M059J (cell line): ENCODE results near the gene LUZP1. TPM values are rescaled to one million over a fixed set of nuclear protein-coding genes. Genes with fewer than 3 reads are reported as not detected.
"Not testable (repeated sequence)": the region's sequence is repeated elsewhere in the genome, so short reads cannot be mapped to it uniquely, and the experiment has no call there.

ENCODE experiments used
- DNase-seq: peaks from one replicate; pipeline ENCODE4 v3.0.0-alpha.2; 2012; ENCODE audit warnings: low read depth
- total RNA-seq: library from RNA; depleted of rRNA; stranded (reverse); fragments of >200 nt; shearing (Covaris generic); gene quantifications from 2 replicates; pipeline ENCODE4 v1.2.3, GENCODE V29; 2014; rRNA removed

The LUZP1 gene
- total RNA-seq, result 24.2 and 33.9 TPM in 2 replicates

DNA sequence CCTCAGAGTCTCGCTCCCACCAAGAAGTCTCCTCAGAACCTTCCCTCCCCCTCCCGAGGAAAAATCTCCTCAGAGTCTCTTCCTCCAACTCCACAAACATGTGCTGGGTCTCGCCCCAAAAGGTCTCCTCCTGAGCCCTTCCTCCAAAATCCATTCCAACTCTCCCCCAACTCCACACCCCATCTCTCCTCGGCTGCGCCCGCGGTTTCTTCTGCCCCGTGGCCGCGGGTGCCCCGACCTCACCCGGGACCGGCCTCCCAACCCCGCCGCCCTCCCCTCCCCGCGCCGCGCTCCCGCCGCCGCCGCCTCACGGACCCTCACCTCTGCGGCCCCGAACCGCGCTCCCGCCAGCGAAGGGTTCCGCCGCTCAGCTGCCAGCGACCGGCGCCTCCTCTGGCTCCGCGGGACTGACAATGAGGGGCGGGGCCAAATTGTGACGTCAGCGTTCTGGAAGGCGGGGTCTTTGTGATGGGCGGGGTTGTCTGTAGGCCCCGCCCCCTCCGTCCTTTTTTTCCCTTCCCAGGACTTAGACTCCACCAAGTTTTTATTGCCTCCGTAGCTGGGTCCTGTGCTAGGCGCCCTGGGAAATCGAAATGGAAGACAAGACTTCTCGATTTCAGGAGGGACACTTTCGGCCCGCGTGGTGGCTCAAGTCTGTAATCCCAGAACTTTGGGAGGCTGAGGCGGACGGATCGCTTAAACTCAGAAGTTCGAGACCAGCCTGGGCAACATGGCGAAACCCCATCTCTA lies at the start of gene LUZP1:
LUZP1 (minus strand) TSS at position 412 of the 750 bp plus-strand sequence.
- peak; percentile 80 for DNase-seq

DNA sequence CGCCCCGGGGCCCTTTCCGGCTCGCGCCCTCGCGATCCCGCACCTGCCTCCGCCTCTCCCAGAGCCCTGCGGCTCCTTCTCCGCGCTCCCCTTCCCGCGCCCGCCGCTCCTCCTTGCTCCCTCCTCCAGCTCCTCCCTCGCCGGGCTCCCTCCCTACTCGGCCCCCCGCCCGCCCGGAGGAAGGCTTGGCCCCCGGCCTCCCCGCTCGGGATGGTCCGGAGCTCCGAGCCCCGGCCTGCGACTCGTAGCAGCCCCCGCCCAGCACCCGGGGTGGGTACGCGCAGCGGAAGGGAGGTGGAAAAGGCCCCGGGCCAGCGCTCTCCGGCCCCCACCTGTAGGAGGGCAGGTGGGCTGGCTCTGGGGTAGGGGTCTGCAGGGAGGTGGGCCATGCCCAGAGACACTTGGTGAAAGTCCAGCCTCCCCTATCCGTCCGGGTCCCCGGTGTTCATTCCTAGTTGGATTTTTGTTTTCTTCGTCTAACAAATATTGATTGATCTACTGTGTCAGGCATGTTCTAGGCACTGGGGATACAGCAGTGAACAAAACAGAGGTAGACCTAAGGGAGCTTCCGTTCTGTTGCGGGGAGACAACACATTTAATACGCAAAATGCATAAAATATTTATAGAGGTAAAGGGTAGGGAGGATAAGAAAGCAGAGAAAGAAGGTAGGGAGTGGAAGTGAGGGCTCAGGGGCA lies 48.9 kb upstream of the LUZP1 start, which contains the start of gene HTR1D:
HTR1D (minus strand) TSS at position 82 of the 695 bp plus-strand sequence. CDS start 23,283 bp downstream, outside the sequence.
- DNase-seq, result no peak

DNA sequence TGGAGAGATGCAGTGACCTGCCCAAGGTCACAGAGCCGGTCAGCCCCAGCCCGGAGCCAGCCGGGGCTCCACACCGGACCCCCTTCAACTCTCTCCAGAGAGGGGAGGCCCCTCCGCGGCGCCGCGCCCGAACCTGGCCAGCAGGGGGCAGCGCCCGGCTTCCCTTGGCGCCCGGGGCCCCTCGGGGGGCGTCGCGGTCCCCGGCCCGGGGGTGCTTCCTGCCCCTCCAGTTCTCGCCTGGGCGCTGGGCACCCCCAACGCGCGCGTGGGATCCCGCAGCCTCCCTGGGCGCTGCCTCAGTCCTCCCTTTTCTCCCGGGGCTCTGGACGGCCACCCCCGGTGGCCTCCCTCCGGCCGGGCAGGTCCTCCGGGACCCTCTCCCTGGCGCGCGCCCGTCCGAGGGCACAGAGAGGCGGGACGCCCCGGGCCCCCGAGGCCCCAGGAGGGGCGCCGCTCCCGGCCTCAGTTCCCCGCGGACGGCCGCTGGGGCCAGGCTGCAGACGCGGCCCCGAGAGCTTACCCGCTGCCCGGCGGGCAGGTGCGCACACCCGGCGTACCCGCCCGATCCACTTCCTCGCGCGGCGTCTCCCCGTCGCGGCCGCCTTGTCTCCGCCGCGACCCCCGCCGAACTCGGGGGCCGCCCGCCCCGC lies 48.2 kb upstream of the LUZP1 start:
- no peak for DNase-seq

DNA sequence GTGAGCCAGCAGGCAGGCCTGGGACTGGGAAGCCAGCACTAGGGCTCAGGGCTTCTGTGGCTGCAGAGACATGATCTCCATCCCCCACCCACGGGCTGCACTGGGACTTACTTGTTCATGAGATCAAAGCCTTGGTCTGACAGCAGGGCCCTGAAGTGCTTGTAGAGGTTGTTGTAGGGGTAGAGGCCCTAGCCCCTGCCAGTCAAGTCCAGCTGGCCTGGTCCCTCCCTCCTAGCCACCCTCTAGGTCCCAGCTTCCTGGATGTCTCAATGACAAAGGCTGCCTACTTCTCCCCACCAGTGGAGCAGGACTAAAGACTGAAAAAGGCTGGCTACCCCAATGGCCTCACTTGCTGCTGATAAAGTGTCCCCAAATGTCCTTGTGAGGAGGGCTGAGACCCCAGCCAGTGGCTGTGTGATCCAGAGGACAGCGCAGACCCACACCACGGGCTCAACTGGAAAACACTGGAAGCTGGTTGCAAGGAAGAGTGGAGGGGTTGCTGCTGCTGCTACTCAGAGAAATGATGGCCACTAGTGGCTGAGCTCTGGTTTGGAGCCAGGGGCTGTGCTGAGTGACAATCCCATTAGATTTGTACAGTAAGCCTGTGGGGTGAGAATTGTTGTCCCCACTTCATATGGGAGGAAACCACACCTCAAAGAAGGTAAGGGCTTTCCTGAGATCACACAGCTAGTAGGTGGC lies 47.2 kb upstream of the LUZP1 start:
- no peak for DNase-seq

DNA sequence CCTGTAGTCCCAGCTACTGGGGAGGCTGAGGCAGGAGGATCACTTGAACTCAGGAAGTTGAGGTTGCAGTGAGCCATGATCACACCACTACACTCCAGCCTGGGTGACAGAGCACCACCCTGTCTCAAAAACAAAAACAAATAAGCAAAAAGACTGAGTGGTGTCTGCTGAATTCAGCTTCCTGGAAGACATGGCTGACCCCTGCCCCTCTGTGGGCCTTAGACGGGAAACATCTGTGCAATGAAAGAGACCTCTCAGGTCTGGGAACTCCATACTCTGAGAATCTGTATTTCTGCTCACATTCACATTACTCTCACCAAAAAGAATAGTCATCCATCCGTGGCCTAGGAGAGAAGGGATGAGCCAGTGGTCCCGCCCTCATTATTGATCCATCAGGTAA lies 46.6 kb upstream of the LUZP1 start:
- DNase-seq, result no peak

DNA sequence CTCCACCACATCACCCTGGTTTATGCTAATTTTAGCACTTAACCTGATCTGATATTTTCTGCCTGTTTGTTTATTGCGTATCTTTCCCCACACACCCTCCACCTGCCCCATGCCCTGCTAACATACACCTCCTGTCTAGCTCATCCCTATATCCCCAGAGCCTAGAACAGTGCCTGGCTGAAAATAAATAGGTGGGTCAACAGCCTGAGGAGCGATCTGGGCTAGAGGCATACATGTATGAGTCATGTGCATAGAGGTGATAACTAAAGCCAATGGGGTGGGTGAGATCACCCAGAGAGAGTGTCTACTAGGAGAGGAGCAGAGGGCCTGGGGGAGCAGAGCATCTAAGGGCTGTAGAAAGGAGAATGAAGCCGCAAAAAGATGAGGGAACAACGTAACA lies 46.0 kb upstream of the LUZP1 start:
- DNase-seq, result peak; percentile 44

DNA sequence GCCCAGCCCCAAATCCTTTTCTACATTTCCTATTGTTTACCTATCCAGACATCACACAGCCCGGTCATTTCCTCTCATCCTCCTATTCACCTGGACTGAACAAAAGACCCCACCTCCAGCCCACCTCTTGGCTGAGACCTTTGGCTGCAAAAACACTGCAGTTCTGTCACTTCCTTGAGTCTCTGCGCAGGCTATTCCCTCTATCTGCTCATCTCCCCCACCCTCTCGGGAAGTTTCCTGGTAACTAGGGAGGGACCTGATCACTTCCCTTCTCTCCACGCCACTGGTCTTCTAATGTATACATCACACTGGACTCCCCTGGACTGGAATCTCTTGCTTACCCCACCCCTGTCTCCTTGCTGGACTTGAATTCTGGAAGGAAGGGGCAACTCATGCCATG lies 43.3 kb upstream of the LUZP1 start:
- DNase-seq, result no peak

DNA sequence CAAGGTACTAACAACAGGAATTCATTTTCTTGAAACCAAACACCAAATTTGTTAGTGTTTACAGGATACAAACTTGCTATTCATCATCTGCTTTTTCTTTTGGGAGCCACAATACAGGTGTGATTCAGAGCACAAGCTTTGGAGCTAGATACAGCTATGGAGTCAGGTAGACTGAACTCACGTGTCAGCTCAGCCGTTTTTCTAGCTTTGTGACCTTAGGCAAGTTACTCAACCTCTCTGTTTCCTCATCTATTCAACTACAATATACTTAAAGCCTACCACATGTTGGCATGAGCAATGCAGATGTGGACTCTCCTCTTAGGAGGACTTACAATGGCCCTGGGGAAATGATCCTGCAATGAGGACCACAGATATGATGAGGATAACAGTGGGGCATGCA lies 42.3 kb upstream of the LUZP1 start:
- DNase-seq, result no peak

DNA sequence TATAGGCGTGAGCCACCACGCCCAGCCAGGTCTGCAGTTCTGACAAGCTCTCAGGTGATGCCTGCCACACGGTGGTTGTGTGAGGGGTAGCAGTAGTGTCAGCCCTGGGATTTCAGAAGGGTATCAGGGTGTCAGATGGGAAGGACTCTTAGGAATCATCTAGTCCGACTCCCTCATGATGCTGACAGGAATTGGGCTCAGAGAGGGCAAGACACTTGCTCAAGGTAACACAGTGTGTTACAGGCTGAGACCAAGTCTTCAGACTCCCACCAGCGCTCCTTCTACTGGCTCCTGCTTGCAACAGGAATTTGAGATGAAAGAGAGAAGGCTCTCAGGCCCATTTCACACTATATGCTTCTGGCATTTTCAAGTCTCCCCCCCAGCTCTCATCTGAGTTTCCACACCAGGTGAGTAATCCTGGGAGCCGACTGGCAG lies 41.7 kb upstream of the LUZP1 start:
- peak; percentile 45 for DNase-seq

DNA sequence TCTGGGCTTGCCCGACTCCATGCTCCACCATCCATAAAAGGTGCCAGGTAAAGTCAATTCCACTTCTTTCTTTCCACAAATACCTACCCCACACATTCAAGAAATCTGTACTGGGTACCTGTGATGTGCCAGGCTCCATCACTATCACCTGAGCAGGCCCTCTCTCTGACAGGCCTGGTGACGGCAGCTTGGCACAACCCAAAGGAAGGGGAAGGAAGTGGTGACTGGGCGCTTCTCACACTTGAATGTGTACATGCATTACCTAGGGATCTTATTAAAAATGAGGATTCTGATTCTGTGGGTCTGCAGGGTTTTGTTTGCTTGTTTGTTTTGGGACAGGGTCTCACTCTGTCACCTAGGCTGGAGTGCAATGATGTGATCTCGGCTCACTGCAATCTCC lies 41.1 kb upstream of the LUZP1 start:
- no peak for DNase-seq

DNA sequence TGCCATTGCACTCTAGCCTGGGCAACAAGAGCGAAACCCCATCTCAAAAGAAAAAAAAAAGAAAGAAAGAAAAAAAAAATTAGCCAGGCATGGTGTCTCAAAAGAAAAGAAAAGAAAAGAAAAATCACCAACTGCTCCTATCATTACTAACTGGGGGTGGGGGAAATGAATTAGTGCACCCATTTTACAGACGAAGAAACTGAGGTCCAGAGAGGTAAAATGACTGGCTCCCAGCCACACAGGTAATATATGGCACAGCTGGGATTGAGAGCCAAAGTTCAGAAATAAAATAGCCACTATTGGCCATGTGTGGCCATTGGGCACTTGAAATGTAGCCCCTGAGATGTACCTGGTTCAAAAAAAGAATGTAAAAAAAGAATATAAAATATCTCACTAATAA lies 39.9 kb upstream of the LUZP1 start:
- DNase-seq, result no peak

DNA sequence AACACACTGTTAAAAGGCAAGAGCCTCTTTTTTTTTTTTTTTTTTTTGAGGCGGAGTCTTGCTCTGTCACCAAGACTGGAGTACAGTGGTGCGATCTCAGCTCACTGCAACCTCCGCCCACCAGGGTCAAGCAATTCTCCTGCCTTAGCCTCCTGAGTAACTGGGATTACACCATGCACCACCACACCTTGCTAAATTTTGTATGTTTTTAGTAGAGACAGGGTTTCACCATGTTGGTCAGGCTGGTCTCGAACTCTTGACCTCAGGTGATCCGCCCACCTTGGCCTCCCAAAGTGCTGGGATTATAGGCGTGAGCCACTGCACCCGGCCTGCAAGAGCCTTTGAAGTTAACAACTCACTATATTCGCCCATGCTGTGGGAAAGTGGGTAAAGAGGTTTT lies 39.1 kb upstream of the LUZP1 start:
- DNase-seq, result not testable (repeated sequence)

DNA sequence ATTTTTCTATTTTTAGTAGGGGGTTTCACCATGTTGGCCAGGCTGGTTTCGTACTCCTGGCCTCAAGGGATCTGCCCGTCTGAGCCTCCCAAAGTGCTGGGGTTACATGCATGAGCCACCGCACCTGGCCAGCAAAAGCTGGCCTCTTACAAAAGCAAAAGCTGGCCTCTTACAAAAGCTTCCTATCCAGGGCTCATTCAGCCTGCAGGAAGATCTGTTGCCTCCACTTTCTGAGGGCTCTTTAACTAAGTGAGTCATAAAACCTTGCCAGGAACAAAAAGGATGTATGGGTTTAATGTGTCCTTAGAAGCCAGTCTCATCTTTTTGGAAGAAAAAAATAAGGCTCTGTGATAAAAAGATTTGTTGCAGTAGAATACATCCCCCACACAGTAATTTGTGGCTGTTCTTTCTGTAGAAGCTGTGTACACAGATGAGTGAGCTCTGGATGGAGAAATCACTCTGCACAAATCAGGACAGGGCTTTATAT lies 33.6 kb upstream of the LUZP1 start:
- peak; percentile 77 for DNase-seq

DNA sequence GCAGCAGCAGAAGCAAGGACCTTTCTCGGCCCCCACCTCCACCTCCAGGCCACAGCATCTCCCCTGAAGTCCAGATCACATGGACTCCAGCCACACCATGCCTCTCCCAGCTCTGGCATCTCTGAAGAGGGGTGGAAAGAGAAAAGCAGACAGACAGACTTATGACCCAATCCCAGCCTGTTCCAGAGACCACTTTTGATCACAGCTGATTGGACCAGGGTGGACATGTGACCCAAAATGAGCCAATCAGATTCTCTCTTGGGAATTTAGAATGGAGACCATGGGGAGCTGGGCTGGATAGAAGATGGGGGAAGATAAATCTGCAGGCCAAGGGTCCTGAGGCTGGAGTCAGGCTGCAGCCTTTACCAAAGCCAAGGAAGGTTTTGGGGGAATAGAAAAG lies 32.2 kb upstream of the LUZP1 start:
- DNase-seq, result no peak

DNA sequence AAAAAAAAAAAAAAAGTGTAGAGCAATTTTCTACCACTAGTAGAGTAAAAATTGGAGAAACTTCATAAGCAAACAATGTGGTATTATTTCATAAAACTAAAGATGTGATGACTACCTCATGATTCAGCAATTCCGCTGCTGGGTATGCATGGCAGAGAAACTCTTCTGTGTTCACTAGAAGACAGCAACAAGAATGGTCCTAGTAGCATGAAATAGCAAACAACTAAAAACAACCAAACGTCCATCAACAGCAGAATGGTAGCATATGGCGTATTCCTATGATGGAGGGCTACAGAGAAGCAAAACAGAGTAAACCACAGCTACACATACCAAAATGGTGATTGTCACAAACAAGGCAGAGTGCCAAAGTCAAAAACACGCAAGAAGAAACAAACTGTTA lies 29.7 kb upstream of the LUZP1 start:
- peak; percentile 96 for DNase-seq

DNA sequence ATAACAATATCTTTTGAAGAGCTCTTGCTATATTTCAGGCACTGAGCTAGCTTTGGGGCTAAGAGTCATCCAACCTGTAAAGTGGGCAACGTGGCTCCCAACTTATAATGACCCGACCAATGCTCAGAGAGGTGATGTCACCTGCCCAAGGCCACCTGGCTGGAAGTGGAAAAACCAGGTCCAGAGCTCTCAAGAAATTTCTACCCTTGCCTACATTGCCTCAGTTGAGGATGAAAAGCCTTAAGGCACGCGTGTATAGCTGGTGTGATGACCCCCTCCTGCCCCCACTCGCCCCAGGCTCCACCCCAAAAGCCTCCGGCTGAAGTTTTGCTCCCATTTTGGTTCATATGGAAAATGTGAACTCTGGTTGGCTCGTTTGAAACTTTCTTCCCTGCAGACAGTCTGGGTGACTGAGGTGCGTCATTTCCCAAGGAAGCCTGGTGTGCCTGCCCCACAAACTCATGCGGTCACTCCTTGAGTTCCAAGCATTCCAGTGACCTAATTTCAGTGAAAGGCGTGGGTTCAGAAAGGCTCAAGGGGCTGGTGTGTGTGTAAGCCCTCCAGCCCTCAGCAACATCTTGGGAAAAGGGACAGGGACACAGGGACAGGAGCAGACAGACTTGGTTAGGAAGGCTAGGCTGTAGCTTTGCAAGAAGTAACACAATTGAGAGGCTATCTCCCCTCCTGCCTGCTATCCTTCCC lies 28.1 kb upstream of the LUZP1 start:
- DNase-seq, result peak; percentile 100

DNA sequence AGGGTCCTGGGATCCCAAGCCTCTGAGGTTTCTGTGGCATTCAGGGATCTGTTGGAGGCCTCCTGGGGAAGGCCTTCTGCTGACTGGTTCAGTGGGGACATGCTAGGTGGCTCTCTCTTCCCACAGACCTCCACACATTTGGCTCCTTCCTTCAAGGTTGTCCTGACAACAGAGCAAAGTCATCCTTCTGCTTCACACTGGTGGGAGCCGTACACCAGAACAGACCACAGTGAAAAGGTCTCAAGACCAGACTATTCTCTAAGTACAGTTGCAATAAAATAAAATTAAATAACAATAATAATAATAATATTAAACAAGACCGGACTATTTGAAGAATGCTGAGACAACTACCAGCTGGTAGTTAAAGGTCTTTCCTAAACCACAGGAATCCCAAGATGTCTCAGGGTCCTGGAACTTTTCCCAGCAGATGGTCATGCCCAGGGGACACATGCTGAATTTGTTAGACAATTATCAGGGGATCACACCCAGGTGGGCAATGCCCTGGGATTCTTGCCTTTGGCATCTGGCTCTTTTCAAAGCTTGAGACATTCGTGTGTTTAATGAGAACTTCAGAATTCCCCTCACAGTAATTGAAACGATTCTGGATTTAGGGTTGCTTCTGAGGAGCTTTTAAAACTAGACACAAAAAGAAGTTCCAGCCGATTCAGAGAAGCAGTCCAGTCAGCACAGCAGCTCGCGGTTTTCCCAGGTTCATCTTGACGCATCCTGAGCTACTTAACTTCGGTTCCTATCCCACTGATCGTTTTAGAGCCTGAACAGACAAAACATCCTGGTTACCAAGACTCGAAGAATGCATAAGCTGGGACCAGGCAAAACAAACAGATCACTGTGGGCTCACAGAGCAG lies 25.7 kb upstream of the LUZP1 start:
- DNase-seq, result peak; percentile 99

DNA sequence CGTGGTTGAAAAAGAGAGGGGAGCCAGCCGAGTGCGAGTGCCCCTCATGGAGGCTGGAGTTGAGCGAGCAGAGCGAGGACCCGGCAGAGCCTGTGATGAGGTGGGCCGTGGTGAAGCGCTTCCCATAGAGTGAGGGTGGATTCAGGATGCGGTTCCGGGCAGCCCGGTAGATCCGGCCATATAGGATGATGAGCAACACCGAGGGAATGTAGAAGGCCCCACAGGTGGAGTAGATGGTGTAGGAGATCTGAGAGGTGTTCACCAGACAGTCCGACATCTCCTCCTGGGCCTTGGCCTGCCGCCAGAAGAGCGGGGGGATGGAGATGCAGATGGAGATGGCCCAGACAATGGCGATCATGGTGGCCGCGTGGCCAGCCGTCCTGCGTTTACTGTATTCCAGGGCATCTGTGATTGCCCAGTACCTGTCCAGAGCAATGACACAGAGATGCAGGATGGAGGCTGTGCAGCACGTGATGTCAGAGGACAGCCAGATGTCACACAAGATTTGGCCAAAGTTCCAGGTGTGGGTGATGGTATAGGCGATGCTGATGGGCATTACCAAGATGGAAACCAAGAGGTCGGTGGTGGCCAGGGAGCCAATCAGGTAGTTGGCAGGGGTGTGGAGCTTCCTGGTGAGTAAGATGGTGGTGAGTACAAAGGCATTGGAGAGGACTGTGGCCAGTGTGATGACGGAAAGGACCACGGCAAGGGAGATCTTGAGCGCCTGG lies 24.9 kb upstream of the LUZP1 start:
- no peak for DNase-seq

DNA sequence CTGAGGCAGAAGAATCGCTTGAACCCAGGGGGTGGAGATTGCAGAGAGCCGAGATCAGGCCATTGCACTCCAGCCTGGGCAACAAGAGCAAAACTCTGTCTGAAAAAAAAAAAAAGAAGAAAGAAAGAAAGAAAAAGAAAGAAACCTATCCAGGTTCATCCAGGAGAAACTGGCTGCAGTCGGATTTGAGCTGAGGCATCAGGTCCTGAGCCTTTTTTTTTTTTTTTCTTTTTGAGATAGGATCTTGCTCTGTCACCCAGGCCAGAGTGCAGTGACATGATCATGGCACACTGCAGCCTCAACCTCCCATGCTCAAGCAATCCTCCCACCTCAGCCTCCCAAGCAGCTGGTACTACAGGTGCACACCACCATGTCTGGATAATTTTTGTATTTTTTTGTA lies 22.5 kb upstream of the LUZP1 start:
- DNase-seq, result no peak
